ENCODE results near the gene SH2B3.

Gene SH2B3

DNA sequence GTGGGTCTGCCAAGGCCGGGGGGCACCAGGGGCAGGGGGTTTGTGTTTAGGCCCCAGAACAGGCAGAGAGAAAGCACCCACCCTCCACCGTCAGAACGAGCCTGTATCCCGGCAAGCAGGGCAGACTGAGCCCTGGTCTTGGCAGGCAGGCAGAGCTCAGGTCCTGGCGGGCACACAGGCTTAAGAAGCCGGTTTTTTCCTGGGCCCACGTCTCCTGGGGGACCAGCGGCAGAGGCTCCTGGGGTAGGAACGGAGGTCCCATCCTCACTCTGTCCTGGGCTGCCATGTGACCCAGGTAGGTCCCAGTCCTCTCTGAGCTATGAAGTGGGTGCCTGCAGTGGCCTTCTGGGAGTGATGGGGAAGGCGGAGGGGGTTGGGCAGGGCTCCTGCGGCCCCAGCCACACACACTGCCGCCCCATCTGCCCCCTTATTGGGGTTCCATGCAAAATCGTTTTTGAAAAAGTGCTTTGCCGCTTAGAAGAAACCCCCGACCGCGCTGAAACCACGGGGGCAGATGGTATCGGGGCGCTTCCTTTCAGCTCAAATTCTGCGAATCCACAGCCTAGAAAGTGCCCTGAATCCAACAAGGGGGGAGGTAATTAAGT, 24.2 kb downstream of the SH2B3 start:
- peak; percentile 70 for DNase-seq

DNA sequence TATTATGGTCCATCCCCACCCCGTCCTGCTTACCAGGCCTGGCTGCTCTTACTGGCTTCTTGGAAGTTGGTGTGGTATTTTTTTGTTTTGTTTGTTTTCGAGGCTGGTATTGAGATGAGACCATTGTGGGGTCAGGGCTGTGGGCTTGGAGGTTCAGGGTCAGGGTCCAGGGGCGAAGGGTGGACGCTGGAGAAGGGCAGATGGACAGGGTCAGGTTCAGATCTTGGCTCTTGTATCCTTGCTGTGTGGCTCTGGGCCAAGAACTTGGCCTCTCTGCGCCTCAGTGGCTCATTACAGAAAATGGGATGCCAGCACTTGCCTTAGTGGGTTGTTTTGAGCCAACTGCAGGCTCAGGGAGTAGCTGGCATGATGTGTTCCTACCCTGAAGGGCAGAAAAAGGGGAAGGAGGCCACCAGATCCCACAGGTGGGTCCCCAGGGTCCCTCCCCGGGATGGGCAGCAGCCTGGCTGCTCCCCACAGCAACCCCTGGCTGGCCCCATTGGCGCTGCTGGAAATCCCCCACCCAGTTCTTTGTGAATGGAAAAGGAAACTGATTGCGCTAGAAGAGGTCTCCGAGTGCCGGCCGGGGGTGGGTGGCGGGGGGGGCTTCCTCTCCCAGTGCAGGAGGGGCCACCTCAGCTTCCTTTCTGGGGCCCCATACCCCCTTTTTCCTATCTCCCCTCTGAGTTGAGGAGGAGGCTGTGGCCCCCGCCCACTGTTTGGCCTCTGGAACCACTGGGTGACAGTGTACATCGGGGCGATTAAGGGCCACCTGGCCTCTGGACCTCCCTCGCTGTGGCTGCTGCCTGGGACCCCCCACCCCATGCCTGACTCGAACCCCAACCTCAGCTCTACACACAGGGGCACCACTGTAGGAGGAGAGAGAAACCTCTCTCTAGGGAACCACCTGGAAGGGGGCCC, 25.0 kb downstream of the SH2B3 start:
- peak; percentile 71 for DNase-seq

DNA sequence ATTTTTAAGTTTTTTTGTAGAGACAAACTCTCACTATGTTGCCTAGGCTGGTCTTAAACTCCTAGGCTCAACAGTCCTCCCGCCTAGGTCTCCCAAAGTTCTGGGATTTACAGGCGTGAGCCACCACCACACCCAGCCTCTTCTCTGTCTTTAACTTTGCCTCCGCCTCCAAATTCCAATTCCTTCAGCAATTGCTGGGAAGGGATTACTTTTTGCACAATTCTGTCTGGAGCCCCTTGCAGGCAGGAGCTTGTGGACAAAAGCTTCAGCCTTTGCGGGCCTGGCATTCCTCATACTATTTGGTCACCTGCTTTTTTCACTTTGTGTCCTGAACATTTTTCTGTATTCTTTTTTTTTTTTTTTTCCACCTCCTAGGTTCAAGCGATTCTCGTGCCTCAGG, 26.0 kb downstream of the SH2B3 start:
- no peak for DNase-seq

DNA sequence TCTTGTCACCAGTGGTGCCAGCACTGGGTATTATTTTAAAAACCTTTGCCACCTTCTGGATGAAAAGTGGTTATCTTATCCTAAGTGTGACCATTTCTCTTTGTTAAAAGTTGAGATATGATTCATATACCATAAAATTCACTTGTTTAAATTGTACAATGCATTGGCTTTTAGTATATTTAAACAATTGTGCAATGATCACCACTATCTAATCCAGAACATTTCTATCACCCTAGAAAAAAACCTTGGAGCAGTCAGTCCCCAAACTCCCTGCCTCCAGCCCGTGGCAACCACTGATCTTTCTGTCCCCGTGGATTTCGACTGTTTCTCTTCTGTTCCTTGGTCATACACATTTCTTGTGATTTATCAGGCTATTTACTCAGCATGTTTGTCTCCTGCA, 28.3 kb downstream of the SH2B3 start:
- DNase-seq, result no peak

DNA sequence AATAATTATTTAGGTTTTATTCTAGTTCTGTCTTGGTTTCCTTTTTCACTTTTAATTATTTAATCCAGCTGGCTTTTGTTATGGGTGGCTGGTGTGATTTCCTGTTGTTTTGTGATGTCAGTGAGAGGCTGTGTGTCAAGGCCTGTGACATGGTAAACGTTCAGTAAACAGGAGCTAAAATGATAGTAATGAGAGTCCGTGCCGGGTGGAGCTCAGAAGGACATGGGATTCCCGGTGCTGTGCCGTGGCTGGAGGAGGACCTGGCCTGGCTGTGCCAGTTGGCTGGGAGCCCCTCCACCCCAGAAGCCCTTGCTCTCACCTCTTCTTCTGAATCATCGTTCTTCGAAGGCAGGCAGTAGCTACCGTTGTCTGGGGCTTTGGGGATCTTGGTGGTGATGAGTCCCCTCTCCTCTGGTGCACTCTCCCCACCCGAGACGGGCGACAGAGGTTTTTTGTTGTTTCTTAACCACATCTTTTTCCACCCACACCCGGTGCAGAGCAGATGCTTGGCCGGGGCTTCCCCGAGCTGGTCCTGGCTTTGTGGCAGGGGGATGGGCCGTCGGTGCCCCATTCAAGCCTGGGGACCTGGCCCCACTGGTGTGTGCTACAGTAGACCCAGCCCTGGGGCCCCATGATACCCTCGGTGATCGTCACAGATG, 29.1 kb downstream of the SH2B3 start:
- DNase-seq, result peak; percentile 87

DNA sequence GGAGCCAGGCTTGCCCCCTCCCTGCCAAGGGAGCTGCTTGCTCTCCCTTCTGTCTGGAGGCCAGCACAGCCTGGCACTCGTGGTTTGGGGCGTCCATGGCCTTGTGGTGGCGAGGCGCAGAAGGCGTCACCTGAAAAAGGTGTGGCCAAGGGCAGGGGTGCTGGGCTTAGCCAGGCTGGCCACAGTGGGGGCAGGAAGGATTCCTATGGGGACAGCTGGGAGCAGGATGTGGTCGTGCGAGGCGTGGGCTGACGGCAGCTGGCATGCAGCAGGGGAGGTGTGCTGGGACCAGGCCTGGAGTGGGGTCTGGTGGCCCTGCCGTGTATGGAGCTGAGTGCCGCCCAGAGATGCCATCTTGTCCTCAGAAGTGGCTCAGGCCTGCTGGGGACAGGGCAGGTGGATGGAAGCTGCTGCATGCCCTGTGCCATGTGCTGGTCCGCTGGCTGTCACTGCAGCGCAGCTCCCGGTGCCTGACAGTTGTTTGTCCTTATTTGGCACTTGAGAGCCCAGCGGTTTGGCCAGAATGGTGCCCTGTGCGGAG, 30.0 kb downstream of the SH2B3 start:
- peak; percentile 41 for DNase-seq

DNA sequence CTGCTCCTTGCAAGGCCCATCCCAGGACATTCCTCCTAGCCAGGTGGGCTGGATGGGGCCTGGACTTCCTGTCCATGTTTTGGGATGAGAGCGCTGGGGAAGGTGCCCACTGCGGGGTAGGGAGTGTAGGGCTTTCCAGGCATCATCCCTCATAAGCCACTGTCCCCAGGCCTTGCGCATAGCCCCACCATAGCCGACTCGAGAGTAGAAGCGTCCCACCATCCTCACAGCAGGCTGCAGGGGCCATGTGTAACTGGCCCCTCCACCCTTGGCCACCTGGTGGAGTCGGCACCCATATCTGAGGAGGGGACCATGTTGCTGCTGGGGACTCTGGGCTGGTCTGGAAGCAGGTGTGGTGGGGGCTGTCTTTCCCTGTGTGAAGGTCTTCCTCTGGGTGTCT, 30.5 kb downstream of the SH2B3 start:
- no peak for DNase-seq

DNA sequence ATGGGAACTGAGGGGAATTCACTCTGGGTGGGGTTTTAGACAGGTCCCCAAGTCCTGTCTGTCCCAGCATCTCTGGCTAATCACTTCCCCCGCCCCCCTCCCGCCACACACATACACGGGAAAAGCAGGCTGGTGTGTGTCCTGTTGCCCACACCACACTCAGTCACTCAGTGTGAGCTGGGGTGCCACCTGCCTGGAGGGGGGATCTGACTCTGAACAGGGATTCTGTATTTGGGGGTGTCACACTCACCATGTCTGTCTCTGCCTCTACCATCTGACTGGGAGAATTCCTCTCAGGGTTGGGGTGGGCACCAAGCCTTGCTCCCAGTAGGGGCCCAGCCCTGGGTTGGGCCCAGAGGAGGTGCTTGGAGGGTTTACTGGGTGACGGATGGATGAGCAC, 31.1 kb downstream of the SH2B3 start:
- DNase-seq, result no peak

DNA sequence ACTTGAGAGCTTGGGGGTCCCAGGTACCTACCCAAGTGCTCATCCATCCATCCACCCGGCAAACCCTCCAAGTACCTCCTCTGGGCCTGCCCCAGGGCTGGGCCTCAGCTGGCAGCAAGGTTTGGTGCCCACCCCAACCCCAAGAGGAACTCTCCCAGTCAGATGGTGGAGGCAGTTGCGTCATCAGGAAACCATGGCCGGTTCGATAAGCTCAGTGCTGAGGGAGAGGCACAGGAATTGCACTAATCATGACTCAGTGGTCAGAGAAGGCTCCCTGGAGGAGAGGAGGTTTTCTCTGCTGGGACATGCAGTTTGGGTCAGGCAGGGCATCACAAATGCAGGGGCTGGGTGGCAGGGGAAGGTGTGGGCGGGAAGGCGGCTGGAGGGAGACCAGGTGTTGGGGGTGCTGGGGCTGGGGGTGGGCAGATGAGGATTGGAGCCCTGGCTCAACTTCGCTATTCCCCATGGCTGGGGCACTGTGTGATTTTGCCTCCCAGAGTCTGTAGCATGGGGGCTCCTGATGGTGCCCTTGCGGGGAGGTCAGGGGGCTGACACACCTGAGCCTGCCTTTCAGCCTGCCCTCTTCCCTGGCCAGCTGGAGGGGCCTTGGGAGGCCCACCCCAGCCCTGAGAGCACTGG, 32.2 kb downstream of the SH2B3 start:
- DNase-seq, result no peak

DNA sequence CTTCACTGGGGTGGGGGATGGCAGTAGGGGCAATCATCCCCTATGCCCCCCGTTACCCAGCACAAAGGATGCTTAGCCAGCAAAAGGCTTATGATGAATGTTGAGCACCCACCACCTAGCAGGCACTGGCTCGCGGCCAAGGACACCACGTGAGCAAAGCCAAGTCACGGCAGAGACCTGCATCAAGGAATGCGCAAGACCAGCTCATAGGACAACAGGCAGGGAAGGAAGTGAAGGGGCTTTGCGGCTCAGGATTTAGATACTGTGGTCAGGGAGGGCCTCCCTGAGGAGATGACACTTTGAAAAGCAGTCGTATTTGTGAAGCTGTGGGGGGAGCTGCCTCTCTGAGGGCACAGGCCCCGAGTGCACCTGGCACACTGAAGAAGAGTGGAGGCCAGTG, 32.8 kb downstream of the SH2B3 start:
- peak; percentile 65 for DNase-seq

DNA sequence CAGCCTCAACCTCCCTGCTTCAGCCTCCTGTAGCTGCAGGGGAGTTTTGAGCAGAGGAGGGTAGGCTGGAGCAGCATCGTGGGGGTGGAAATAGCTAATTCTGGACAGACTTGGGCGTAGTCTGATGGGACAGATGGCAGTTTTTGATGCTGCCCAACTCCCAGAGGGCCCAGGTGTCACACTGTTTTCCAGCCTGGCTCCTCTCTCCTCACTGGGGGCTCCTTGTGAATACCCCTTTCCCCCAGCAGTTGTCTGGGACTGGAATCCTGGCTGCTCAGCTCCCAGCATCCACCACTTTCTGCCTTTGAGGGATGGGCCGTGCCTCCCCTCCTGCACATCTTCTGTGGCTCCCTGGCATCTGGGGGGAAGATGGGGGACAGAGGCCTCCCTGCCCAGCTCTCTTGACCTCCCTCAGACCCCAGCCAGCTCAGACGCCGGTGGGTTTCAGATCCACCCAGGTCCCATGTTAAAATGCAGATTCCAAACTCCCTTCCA, 34.0 kb downstream of the SH2B3 start:
- no peak for DNase-seq

DNA sequence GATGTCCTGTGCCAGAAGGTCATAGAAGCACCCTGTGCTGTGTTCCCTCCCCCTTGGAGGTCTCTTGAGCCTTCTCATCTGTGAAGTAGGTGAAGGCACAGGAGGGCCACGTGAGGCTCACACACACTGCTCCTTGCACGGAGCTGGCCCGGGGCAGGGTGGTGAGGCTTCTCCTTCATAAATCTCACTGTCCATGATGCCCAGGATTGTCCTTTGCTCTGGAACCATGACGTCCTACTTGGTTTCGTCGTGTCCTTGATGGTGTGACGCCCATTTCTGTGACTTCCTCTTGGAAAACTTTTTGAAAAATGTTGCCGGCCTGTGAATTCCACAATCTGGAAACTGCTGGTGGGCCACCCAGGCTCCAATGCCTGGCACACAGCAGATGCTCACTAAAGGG, 34.4 kb downstream of the SH2B3 start:
- no peak for DNase-seq

DNA sequence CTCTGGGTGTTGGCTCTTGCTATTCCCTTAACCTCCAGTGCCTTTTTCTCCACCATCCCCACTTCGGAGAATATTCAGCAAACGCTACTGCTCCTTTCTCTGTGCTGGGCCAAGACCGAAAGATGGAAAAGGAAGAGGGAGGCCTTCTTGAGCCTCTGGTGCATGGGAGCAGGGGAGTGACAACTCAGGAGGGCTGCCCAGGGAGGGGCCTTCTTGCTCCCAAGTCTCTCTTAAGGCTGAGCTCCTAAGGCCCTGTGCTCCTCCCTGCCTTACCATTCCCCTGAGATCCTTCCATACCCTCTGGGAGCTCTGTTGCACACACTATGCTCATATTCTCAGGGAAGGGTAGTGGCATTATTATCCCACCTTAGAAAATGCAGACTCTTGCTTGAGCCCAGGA, 34.9 kb downstream of the SH2B3 start:
- no peak for DNase-seq

DNA sequence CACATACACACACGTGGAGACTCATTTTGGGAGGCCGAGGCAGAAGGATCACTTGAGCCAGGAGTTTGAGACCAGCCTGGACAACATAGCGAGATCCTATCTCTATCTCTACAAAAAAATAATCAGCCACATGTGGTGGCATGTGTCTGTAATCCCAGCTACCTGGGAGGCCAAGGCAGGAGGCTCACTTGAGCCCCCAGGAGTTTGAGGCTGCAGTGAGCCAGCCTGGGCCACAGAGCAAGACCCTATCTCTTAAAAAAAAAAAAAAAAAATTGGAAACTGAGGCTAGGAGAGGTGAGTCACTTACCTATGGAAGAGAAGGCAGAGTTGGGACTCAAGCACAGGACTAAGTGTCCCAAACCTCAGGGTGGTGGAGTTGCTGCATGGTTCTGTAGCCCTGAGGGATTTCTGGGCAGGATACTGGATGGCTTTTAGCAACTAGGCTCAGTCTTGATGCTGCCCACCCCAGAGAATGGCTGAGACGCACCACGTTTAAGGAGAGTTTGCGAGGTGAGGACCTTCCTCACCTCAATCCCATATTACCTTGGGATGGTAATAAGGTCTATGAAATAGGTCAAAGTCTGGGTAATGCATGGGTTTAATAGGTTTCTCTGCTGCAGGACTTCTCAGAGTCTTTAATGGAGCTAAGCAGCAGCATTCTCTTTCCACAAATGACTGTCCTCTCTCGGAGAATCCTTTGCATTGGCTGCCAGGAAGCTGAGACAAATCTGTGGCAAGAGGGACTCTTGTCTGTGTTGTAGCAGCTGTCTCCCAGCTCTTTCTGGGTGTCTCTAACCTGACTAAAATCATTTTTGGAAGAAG, 35.6 kb downstream of the SH2B3 start:
- no peak for DNase-seq

DNA sequence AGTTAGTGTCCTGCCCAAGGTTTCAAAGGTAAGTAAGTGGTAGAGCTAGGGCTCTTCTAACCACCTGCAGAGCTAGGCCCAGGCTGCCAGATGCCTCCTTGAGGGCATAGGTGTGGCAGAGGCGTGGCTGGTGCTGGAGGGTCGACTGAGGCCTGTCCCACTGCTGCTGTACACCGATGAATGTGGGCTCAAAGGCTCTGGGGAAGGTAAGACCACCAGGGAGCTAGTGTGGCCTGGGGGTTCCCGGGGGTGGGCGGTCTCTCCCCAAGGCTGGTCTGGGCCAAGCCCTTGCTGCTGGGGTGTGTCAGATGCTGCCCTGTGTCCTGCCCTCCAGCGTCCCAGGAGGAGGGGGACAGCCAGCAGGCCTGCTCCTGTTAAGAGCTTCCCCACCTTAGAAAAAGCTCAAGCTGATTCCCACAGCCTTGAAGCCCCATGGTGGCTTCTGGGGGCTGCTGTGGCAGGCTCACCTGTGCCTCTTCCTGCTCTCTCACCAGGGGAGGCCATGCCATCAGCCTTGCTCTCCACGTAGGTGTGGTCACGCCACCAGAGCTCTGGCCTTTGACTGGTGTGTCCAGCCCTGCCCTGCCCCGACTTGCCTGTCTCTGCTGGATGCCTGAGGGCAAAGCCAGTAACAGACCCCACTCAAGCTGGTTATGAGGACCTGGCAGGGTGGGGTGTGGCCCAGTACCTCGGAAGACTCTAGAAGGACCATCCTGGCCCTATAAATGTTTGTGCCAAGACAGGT, 36.8 kb downstream of the SH2B3 start:
- no peak for DNase-seq

DNA sequence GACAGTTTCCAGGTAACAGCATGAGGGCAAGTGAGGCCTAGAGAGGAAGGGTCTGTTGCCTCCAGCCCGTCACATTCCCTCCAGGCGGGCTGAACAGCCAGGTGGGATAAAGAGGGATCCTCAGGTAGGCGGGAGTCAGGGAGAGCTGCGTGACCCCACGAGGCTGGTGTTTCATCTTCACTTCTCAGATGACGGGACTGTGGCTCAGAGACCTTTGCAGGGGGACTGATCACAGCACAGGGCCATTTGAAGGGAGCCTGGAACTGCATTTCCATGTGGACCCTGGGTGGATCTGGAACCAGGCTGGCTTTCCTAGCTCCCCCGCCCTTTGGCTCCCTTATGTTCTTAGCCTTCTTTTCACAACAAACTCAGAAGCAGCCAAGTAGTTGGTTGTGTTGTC, 37.4 kb downstream of the SH2B3 start:
- no peak for DNase-seq

DNA sequence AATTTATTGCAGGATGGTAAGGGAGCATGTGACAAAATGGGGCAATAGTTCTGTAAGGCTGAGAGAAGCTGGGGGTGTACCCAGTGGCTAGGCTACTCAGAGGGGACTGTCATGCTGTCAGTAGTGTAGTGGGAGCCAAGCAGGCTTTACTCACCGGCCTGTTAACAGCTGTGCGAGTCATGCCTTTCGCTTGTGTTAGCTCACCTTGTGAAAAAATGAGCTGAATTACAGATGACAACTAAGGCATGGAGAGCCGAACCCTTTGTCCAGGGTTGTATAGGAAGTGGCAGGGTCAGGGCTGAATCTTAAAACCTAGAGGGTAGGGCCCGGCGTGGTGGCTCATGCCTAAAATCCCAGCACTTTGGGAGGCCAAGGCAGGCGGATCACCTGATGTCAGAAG, 37.9 kb downstream of the SH2B3 start:
- DNase-seq, result peak; percentile 67

DNA sequence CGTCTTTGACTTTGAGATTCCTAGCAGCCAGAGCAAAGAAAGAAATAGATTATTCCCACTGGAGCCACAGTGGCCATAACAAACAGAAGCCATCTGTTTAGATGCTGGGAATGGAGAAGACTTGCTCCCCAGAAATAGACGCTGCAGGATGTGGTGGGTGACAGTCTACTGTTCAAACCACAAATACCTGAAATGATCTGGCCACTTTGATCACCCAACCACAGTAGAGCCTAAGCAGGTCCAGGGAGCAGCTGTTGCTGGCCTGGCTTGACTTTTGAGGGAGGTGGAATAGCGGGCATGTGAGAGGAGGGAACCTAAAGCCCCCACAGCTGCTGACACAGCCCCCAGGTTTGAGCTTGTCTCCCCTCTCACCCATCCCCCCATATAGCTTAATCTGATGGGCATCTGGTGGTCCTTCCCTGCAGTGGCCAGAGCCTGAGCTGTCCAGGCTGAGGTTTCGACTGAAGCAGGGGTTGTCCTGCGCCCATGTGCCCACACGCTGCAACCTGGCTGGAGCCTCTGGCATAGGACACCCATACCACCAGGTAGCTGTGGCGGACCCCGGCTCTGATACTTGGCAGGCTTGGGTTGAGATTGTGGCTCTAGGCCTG, 38.7 kb downstream of the SH2B3 start:
- DNase-seq, result peak; percentile 53

DNA sequence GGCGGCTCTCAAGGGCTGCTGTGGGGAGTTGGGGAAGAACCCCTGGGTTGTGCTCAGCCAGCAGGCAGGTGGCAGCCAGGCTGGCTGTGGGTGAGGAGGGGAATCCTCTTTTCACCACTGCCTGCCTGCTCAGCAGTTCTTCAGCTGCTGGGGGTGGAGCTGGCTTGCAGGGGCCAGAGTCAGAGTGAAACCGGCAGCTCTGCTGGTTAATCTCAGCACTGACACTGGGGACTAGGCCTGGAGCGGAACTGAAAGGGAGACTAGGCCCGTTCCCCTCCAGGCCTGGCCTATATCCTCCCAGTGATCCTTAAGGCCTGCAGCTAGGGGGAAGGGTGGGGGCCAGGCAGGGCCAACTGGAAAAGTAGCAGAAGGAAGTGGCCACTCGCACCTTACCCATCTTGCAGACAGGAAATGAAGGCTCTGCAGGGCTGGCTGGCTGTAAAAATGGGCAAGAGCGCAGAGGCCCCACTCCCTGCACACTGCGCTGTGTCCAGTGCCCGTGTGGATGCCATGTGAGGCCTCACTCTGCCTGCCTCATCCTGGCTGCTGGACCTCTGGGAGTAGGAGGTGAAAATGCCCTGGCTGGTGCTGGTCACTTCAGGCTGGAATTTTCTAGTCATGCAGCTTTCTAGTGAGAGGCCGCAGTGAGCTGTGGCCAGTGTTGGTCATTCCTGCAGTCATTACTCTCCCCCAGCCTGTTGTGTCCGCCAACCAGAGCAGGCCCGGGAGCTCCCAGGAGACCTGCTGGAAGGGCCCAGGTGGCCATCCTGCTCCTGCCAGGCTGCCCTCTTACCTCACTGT, 39.4 kb downstream of the SH2B3 start:
- peak; percentile 92 for DNase-seq

All from stimulated activated CD4-positive, alpha-beta T cell treated with anti-CD3 and anti-CD28 coated beads, Interleukin-15, amount 100 ng/mL, for 24 hours (primary cell).